GM12878 (cell line): ENCODE results near the gene CPA2.

Source experiments
- CEBPB ChIP-seq, 2 experiments: fragments of 150-350 bp in 1 of 2; IDR thresholded peaks; 2 replicates each; pipeline ENCODE4 v1.6.1; 2012 to 2014; ENCODE audit warnings: low read depth in 2 of 2, low read length in 2 of 2, borderline replicate concordance in 1 of 2, inconsistent platforms in 1 of 2
- MYC ChIP-seq: IDR thresholded peaks from 2 replicates; pipeline ENCODE4 v1.6.1; 2011; ENCODE audit warnings: mild to moderate bottlenecking, low read length, moderate library complexity, inconsistent platforms; ENCODE audit not compliant: insufficient read depth, insufficient replicate concordance, insufficient read length, severe bottlenecking
- RAD21 ChIP-seq: IDR thresholded peaks from 2 replicates; pipeline ENCODE4 v1.6.1; 2011; ENCODE audit warnings: mild to moderate bottlenecking, low read depth, low read length, moderate library complexity; ENCODE audit not compliant: insufficient read depth
- SMAD1 ChIP-seq: fragments of 450-650 bp; IDR thresholded peaks from 2 replicates; pipeline ENCODE4 v1.6.1; 2018; ENCODE audit warnings: mild to moderate bottlenecking, low read depth; ENCODE audit not compliant: partially characterized antibody
- SP1 ChIP-seq: IDR thresholded peaks from one replicate; pipeline ENCODE4 v1.6.1; 2011; ENCODE audit warnings: low read depth, low read length
- TAF1 ChIP-seq: IDR thresholded peaks from 2 replicates; pipeline ENCODE4 v1.6.1; 2011; ENCODE audit warnings: mild to moderate bottlenecking, low read depth, low read length, borderline replicate concordance
- TF ChIP-seq, protein P1 (sequence below), 3 experiments: IDR thresholded peaks in 2 of 3; conservative IDR thresholded peaks in 1 of 3; 2 replicates each; pipeline ENCODE4 v1.5.1; 2011; ENCODE audit warnings: low read depth in 3 of 3, low read length in 3 of 3, mild to moderate bottlenecking in 3 of 3, control low read depth in 2 of 3, moderate library complexity in 2 of 3, inconsistent platforms in 1 of 3, mixed read lengths in 1 of 3; ENCODE audit not compliant: control insufficient read depth in 2 of 3, insufficient read depth in 1 of 3; ENCODE audit errors: extremely low read depth in 1 of 3

DNA sequence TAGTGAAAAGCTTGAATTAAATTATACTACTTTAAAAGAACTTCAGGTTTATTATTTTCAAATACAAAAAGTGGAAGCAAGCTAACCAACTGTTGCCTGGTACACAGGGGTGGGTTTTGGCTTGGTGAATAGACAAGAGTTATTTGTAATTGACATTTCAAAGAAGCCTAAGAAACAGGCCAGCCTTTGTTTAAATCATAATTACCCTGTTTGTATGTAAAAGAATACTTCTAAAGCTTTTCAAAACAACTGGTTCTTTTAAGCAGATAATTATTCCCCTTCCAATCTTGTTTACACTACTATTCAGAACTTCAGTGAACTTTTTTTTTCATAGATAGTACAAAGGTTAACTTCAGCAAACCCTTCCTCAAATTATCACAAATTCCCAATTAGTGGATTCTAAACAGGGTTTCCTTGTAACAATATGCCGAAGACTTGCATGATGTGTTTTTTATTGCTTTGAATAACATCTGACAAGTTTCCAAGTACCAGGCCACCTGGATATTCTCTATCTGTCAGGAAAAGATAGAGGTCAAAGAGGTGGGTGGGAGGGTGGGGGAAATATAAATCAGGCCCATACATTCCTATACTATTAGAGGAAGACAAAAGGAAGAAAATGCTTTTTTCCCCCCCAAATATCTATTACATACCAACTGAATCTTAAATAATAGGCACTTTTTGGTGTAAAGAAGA lies 38.6 kb upstream of the CPA2 start:
- TF ChIP-seq TAF1, result no peak
- TF ChIP-seq, protein P1, sequence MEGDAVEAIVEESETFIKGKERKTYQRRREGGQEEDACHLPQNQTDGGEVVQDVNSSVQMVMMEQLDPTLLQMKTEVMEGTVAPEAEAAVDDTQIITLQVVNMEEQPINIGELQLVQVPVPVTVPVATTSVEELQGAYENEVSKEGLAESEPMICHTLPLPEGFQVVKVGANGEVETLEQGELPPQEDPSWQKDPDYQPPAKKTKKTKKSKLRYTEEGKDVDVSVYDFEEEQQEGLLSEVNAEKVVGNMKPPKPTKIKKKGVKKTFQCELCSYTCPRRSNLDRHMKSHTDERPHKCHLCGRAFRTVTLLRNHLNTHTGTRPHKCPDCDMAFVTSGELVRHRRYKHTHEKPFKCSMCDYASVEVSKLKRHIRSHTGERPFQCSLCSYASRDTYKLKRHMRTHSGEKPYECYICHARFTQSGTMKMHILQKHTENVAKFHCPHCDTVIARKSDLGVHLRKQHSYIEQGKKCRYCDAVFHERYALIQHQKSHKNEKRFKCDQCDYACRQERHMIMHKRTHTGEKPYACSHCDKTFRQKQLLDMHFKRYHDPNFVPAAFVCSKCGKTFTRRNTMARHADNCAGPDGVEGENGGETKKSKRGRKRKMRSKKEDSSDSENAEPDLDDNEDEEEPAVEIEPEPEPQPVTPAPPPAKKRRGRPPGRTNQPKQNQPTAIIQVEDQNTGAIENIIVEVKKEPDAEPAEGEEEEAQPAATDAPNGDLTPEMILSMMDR (IDR thresholded peaks at IDR 0.05 in 2 of 3, conservative IDR thresholded peaks at IDR 0.05 in 1 of 3; ENCODE audit: control insufficient read depth in 2 of 3, extremely low read depth in 1 of 3, insufficient read depth in 1 of 3, low read depth in 3 of 3, low read length in 3 of 3), result no peak
- no peak for TF ChIP-seq RAD21
- no peak for TF ChIP-seq SMAD1
- no peak for TF ChIP-seq SP1
- no peak for TF ChIP-seq CEBPB (IDR thresholded peaks at IDR 0.05; ENCODE audit: borderline replicate concordance in 1 of 2, low read depth in 2 of 2, low read length in 2 of 2)
- no peak for TF ChIP-seq MYC
